ENCODE measurements around the gene TAP2.

DNA sequence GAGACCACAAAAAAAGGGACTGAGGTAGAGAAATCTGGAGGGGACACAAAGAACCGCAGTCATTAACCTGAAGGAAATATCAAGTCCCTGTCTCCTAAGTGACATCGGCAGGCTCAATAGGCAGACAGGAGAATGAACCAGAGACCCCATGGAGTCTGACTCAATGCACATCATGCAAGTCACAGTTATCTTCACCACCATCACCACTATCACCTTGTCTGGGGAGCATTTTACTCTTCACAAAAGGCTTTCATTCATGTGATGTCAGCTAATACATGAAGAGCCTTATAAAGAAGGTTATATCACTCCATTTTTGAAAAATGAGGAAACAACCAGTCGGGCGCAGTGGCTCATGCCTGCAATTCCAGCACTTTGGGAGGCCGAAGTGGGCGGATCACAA, 10.6 kb upstream of the TAP2 start:
- no peak for TF ChIP-seq POLR2AphosphoS5 (IDR thresholded peaks at IDR 0.05)
- TF ChIP-seq CTCF (IDR thresholded peaks at IDR 0.05), result no peak

Measured in prostate gland (tissue), 2 donors.